Esophagus mucosa (tissue), 1 donor: ENCODE data around the gene SCRT2. TPM values are rescaled to one million over a fixed set of nuclear protein-coding genes. Genes with fewer than 3 reads are reported as not detected.
A peak's percentile ranks its signal among the peaks of the same experiment; 100 is the strongest.

Source experiments
- ATAC-seq: fragments of 200-7000 bp; cut with Tn5 transposase; one replicate; pipeline ENCODE4 v1.9.1; 2020
- total RNA-seq: library from RNA; stranded (reverse); gene quantifications from one replicate; pipeline ENCODE4 v1.2.4, GENCODE V29; 2023
- donor health status: DM: yes; HTN: yes; CAD: no.

The SCRT2 gene
- total RNA-seq, 1 donor from 2014 or later, result not detected

- ATAC-seq, result no peak
Measured at GRCh38 chr20:671252-672030, 4.2 kb downstream of the SCRT2 start.

GRCh38 chr20:669573-669972 is 6.0 kb downstream of the SCRT2 start:
- ATAC-seq, result no peak

GRCh38 chr20:668638-669037 is 7.0 kb downstream of the SCRT2 start:
- no peak for ATAC-seq

GRCh38 chr20:668050-668449 is 7.6 kb downstream of the SCRT2 start:
- ATAC-seq, result no peak

- no peak for ATAC-seq
Measured at GRCh38 chr20:667351-668034, 8.1 kb downstream of the SCRT2 start.

GRCh38 chr20:666877-667276 is 8.7 kb downstream of the SCRT2 start:
- ATAC-seq, result no peak

- ATAC-seq, result no peak
Measured at GRCh38 chr20:665276-665675, 10.3 kb downstream of the SCRT2 start.

GRCh38 chr20:664576-664975 is 11.0 kb downstream of the SCRT2 start:
- ATAC-seq, result no peak

GRCh38 chr20:664151-664550 is 11.5 kb downstream of the SCRT2 start:
- ATAC-seq, result no peak

GRCh38 chr20:663315-664090 is 12.1 kb downstream of the SCRT2 start:
- peak; percentile 10 for ATAC-seq

GRCh38 chr20:662277-663192 is 13.1 kb downstream of the SCRT2 start:
- no peak for ATAC-seq

GRCh38 chr20:661474-662270 is 13.9 kb downstream of the SCRT2 start:
- peak; percentile 32 for ATAC-seq

GRCh38 chr20:658731-659291 is 16.8 kb downstream of the SCRT2 start:
- no peak for ATAC-seq

- no peak for ATAC-seq
Measured at GRCh38 chr20:658202-658601, 17.4 kb downstream of the SCRT2 start.

- no peak for ATAC-seq
Measured at GRCh38 chr20:655726-656624, 19.6 kb downstream of the SCRT2 start.

- no peak for ATAC-seq
Measured at GRCh38 chr20:654417-654750, 21.2 kb downstream of the SCRT2 start.

GRCh38 chr20:653590-654416 is 21.8 kb downstream of the SCRT2 start:
- no peak for ATAC-seq

- peak; percentile 95 for ATAC-seq
Measured at GRCh38 chr20:653110-653589, 22.5 kb downstream of the SCRT2 start, which contains the start of gene SRXN1. Gene SRXN1, minus strand, starts transcription at chr20:653200. Its CDS starts 15 bp downstream, at chr20:653185.

GRCh38 chr20:652615-653109 is 22.9 kb downstream of the SCRT2 start:
- ATAC-seq, result peak; percentile 3
